IgD-negative memory B cell (primary cell): ENCODE data around the gene CASKIN2. TPM values are rescaled to one million over a fixed set of nuclear protein-coding genes. Genes with fewer than 3 reads are reported as not detected.

ENCODE experiments used
- H3K27ac Mint-ChIP-seq, 3 donors: one replicate each; pipeline ENCODE4 v1.8.0; 2020 to 2022; ENCODE audit warnings: mild to moderate bottlenecking in 3 of 3, mixed read lengths in 3 of 3, moderate library complexity in 1 of 3
- H3K27me3 Mint-ChIP-seq: one replicate; pipeline ENCODE4 v1.8.0; 2021; ENCODE audit warnings: mixed read lengths
- H3K36me3 Mint-ChIP-seq: one replicate; pipeline ENCODE4 v1.8.0; 2020; ENCODE audit warnings: mild to moderate bottlenecking, mixed read lengths
- H3K4me1 Mint-ChIP-seq, 3 donors: one replicate each; pipeline ENCODE4 v1.8.0; 2020 to 2022; ENCODE audit warnings: mixed read lengths in 3 of 3, mild to moderate bottlenecking in 1 of 3
- H3K4me3 Mint-ChIP-seq, 4 donors: one replicate each; pipeline ENCODE4 v1.8.0; 2020 to 2022; ENCODE audit warnings: mild to moderate bottlenecking in 4 of 4, mixed read lengths in 4 of 4, moderate library complexity in 3 of 4
- H3K9me3 Mint-ChIP-seq, 3 donors: one replicate each; pipeline ENCODE4 v1.8.0; 2020 to 2021; ENCODE audit warnings: mixed read lengths in 3 of 3, mild to moderate bottlenecking in 1 of 3
- polyA plus RNA-seq: library from polyadenylated mRNA; unstranded; fragments of 300-500 nt; fragmentation: Illumina TruSeq; gene quantifications from one replicate; pipeline ENCODE4 v1.2.3, GENCODE V29; 2021

CASKIN2 gene
- polyA plus RNA-seq, 1 donor from 2014 or later: not detected

- Mint-ChIP-seq H3K27ac (no peak overlapping the region), H3K36me3 (peaks cover 4% of the 10 kb centered on the region), H3K9me3 (no peaks in the 10 kb centered on the region), H3K27me3 (no peaks in the 10 kb centered on the region), H3K4me3 (no peak overlapping the region), H3K4me1 (peaks cover 1 to 4% (median 4%) of the 10 kb centered on the region in 3 donors)
These were observed 37.3 kb upstream of the CASKIN2 start for GRCh38 chr17:75552425-75553294.

- H3K4me3 Mint-ChIP-seq: no peak overlapping the region
- H3K4me1 Mint-ChIP-seq: peaks cover 1 to 4% (median 4%) of the 10 kb centered on the region in 3 donors
- no peaks in the 10 kb centered on the region for H3K9me3 Mint-ChIP-seq
- H3K36me3 Mint-ChIP-seq: peaks cover 4% of the 10 kb centered on the region
- H3K27me3 Mint-ChIP-seq: no peaks in the 10 kb centered on the region
- H3K27ac Mint-ChIP-seq: no peak overlapping the region
These were observed 35.9 kb upstream of the CASKIN2 start for GRCh38 chr17:75551266-75551665.

- Mint-ChIP-seq H3K27ac (no peak overlapping the region), H3K4me1 (peaks cover 1 to 4% (median 4%) of the 10 kb centered on the region in 3 donors), H3K4me3 (no peak overlapping the region), H3K9me3 (no peaks in the 10 kb centered on the region), H3K36me3 (peaks cover 4% of the 10 kb centered on the region), H3K27me3 (no peaks in the 10 kb centered on the region)
These were observed 34.8 kb upstream of the CASKIN2 start for GRCh38 chr17:75550139-75550465.

GRCh38 chr17:75549246-75550138 is 34.2 kb upstream of the CASKIN2 start:
- Mint-ChIP-seq H3K27me3 (no peaks in the 10 kb centered on the region), H3K9me3 (no peaks in the 10 kb centered on the region), H3K4me1 (peaks cover 1 to 4% (median 4%) of the 10 kb centered on the region in 3 donors), H3K4me3 (peak overlapping the region in 1 of 4 donors; percentile 45), H3K36me3 (peaks cover 4% of the 10 kb centered on the region), H3K27ac (peak overlapping the region in 2 of 3 donors; percentile 60 to 78)

GRCh38 chr17:75548813-75549212 is 33.5 kb upstream of the CASKIN2 start:
- Mint-ChIP-seq H3K27ac (peak overlapping the region; percentile 23 to 78 (median 60)), H3K4me3 (peak overlapping the region in 1 of 4 donors; percentile 45), H3K36me3 (peaks cover 7% of the 10 kb centered on the region), H3K9me3 (no peaks in the 10 kb centered on the region), H3K4me1 (peaks cover 1 to 4% (median 4%) of the 10 kb centered on the region in 3 donors), H3K27me3 (no peaks in the 10 kb centered on the region)

- H3K27ac Mint-ChIP-seq: no peak overlapping the region
- H3K36me3 Mint-ChIP-seq: peaks cover 7% of the 10 kb centered on the region
- no peaks in the 10 kb centered on the region for H3K9me3 Mint-ChIP-seq
- H3K4me1 Mint-ChIP-seq: peaks cover 1 to 4% (median 4%) of the 10 kb centered on the region in 3 donors
- no peak overlapping the region for H3K4me3 Mint-ChIP-seq
- H3K27me3 Mint-ChIP-seq: no peaks in the 10 kb centered on the region
These were observed 31.8 kb upstream of the CASKIN2 start for GRCh38 chr17:75547091-75547490.

GRCh38 chr17:75546181-75546580 is 30.8 kb upstream of the CASKIN2 start:
- Mint-ChIP-seq H3K9me3 (no peaks in the 10 kb centered on the region), H3K36me3 (peaks cover 7% of the 10 kb centered on the region), H3K4me1 (peaks cover 1 to 4% (median 4%) of the 10 kb centered on the region in 3 donors), H3K27me3 (no peaks in the 10 kb centered on the region), H3K4me3 (no peak overlapping the region), H3K27ac (no peak overlapping the region)

- no peaks in the 10 kb centered on the region for H3K27me3 Mint-ChIP-seq
- H3K36me3 Mint-ChIP-seq: peaks cover 4% of the 10 kb centered on the region
- H3K27ac Mint-ChIP-seq: no peak overlapping the region
- no peak overlapping the region for H3K4me3 Mint-ChIP-seq
- no peaks in the 10 kb centered on the region for H3K9me3 Mint-ChIP-seq
- peaks cover 1 to 4% (median 4%) of the 10 kb centered on the region in 3 donors for H3K4me1 Mint-ChIP-seq
These were observed 28.9 kb upstream of the CASKIN2 start for GRCh38 chr17:75544250-75544649.

- Mint-ChIP-seq H3K27me3 (no peaks in the 10 kb centered on the region), H3K9me3 (no peaks in the 10 kb centered on the region), H3K27ac (no peak overlapping the region), H3K4me1 (peaks cover 0 to 3% (median 0%) of the 10 kb centered on the region in 3 donors), H3K36me3 (peaks cover 4% of the 10 kb centered on the region), H3K4me3 (no peak overlapping the region)
These were observed 27.5 kb upstream of the CASKIN2 start for GRCh38 chr17:75542728-75543336.

- Mint-ChIP-seq H3K27me3 (no peaks in the 10 kb centered on the region), H3K4me1 (peaks cover 0 to 3% (median 0%) of the 10 kb centered on the region in 3 donors), H3K4me3 (no peak overlapping the region), H3K36me3 (peaks cover 4% of the 10 kb centered on the region), H3K9me3 (no peaks in the 10 kb centered on the region), H3K27ac (no peak overlapping the region)
These were observed 26.9 kb upstream of the CASKIN2 start for GRCh38 chr17:75542229-75542628.

- no peaks in the 10 kb centered on the region for H3K9me3 Mint-ChIP-seq
- H3K4me3 Mint-ChIP-seq: peak overlapping the region in 1 of 4 donors; percentile 41
- no peaks in the 10 kb centered on the region for H3K27me3 Mint-ChIP-seq
- peak overlapping the region in 2 of 3 donors; percentile 53 to 57 for H3K27ac Mint-ChIP-seq
- H3K36me3 Mint-ChIP-seq: peaks cover 4% of the 10 kb centered on the region
- peaks cover 0 to 3% (median 0%) of the 10 kb centered on the region in 3 donors for H3K4me1 Mint-ChIP-seq
These were observed 25.7 kb upstream of the CASKIN2 start for GRCh38 chr17:75540923-75541503.

GRCh38 chr17:75539967-75540729 is 24.8 kb upstream of the CASKIN2 start:
- peaks cover 0 to 4% (median 3%) of the 10 kb centered on the region in 3 donors for H3K4me1 Mint-ChIP-seq
- peak overlapping the region in 1 of 3 donors; percentile 57 for H3K27ac Mint-ChIP-seq
- H3K36me3 Mint-ChIP-seq: peaks cover 4% of the 10 kb centered on the region
- H3K4me3 Mint-ChIP-seq: no peak overlapping the region
- H3K27me3 Mint-ChIP-seq: no peaks in the 10 kb centered on the region
- no peaks in the 10 kb centered on the region for H3K9me3 Mint-ChIP-seq

- no peaks in the 10 kb centered on the region for H3K9me3 Mint-ChIP-seq
- H3K4me3 Mint-ChIP-seq: no peak overlapping the region
- peaks cover 7 to 12% (median 7%) of the 10 kb centered on the region in 3 donors for H3K4me1 Mint-ChIP-seq
- H3K36me3 Mint-ChIP-seq: peaks cover 2% of the 10 kb centered on the region
- H3K27me3 Mint-ChIP-seq: no peaks in the 10 kb centered on the region
- H3K27ac Mint-ChIP-seq: peak overlapping the region in 1 of 3 donors; percentile 64
These were observed 21.0 kb upstream of the CASKIN2 start for GRCh38 chr17:75536366-75536765.

- Mint-ChIP-seq H3K4me3 (peak overlapping the region in 1 of 4 donors; percentile 37), H3K27ac (peak overlapping the region in 1 of 3 donors; percentile 64), H3K27me3 (no peaks in the 10 kb centered on the region), H3K4me1 (peaks cover 7 to 12% (median 7%) of the 10 kb centered on the region in 3 donors), H3K36me3 (peaks cover 2% of the 10 kb centered on the region), H3K9me3 (no peaks in the 10 kb centered on the region)
These were observed 20.5 kb upstream of the CASKIN2 start for GRCh38 chr17:75535871-75536270.
